Skeletal muscle cell (primary cell): ENCODE results near the gene PIGO.

Experiments used
- DNase-seq: peaks from one replicate; pipeline ENCODE4 v3.0.0-alpha.2; 2010; ENCODE audit warnings: low read depth
- H3K4me3 ChIP-seq: 2 replicates; pipeline ENCODE4 v1.5.1; 2011; ENCODE audit warnings: low read depth, mild to moderate bottlenecking, control low read depth, low read length, moderate library complexity

Gene PIGO

DNA sequence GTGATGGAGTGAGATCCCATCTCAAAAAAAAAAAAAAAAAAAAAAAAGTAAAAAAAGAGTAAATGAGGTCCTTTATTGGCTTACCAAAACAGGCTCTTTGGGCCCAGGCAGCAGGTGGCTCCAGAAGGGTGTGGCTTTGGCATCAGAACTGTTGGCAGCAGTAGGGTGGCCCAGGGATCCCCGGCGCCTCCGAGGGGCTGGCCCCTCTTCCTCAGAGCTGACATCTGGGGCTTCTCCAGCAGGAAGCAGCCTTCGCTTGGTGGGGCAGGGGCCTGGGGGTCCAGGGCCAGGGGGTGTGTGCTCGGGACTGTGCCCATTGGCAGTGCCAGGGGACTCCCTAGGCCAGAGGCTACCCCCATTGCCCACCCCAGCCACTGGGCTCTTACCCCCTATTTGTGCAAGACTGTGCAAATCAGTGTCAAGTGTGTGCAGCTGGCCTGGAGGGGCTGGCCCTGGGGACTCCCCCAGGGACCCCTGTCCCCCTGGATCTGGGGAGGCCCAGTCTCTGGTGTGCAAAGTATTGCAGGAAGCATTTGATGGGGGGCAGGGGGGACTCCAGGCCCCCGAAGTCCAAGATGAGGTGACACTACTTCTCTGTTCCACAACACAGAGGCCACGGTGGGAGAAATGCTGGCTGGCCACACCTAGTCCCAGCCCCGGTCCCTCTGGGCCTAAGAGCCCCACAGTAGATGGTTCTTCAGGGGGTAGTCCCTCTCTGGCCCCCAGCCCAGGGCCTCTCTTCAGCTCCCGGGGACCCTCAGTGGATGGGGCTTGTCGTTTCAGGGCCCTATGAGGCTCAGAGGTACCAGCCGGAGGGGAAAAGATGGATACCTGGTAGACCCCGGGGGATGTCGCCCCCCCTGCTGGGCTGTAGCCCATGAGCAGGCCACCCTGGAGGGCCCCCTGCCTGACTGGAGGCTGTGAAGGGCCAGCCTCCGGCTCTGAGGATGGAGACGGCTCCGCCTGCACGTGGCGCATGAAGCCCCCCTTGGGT lies 11.2 kb upstream of the PIGO start:
- H3K4me3 ChIP-seq = no peak overlapping the region
- DNase-seq = no peak

DNA sequence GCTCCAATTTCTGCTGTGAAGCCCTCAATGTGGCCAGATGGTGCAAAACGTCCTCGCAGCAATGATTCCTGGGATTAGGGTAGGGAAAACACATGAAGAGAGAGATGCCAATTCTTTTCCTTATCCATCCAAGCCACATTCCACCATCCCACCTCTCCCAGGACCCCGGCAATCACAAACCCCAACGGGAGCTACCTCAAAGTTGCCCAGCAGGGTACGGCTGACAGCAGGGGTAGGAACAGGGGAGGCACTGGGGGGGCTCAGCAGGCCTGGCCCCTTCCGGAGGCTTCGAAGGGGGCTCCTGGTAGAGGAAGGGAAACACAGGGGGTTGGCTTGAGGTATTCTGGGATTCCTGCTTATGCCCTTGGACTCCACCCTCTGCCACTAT lies 9.9 kb upstream of the PIGO start:
- DNase-seq = no peak

DNA sequence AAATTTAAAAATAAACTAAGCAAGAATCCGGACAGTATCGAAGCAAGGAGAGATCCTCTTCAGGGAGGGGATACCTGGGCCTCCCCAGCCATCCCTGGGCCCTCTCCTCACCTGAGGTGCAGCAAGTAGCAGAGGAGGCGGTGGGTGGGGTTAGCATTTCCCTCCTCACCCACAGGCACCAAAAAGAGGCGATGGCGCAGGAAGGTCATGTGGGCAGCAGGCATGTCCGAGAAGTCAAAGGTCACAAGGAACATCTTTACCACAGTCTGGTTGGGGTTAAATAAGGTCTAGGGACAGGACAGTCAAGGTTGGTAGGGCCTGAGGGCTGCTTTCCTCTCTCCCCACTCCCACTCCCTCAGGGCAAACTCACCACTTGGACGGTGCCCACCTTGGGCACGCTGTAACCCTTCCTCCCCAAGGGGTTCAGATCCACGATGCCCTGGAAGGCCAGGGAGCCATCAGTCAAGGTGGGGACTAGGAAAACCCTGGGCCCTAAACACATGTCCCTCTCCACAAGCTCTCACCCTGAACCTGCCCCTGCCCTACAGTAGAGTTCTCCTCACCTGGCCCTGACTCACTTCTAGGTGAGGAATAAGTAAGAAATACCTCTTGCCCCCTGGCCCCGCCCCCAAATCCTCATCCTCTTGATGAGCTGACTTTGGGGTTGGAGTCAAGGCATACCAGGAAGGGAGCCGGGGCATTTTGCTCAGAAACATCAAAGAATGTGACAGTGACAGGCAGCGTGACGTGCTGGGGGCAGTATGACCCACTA lies 9.4 kb upstream of the PIGO start:
- H3K4me3 ChIP-seq = no peak overlapping the region
- DNase-seq = no peak

More for the DNA sequence above, 9.9 kb upstream of the PIGO start:
- H3K4me3 ChIP-seq = no peak overlapping the region

DNA sequence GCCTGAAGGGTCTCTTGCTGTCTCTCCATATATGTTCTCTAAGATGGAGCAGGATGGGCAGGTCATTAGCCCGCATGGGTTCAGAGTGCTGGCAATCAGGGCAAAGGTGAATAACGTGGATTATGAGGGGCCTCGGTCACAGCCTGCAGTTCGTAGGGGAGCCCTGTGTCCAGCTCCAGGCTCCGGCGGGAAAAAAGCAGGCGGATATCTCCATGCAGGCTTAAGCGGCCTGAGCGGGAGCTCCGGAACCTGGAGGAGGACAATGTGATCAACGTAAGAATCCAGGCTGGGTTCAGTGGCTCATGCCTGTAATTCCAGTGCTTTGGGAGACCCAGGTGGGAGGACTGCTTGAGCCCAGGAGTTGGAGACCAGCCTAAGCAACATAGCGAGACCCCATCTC lies 8.7 kb upstream of the PIGO start:
- no peak for DNase-seq
- no peak overlapping the region for H3K4me3 ChIP-seq

DNA sequence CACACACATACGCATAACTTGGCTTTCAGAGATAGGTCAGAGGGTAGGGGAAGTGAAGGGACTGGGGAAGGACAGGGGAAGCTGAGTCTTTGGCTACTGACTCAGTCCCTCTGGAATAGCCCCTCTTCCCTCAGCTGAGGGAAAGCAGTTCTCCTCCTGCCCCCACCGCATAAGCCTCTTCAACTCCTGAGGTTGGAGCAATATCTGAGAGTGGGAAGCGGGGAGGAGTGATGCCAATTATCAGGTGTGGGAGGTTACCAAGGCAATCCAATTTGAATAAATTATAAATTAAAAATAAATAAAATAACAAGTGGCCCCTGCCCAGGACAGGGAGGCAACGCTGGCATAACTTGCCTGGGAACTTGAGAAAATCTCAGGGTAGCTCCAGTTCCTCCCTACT lies 8.2 kb upstream of the PIGO start:
- H3K4me3 ChIP-seq = no peak overlapping the region
- no peak for DNase-seq

DNA sequence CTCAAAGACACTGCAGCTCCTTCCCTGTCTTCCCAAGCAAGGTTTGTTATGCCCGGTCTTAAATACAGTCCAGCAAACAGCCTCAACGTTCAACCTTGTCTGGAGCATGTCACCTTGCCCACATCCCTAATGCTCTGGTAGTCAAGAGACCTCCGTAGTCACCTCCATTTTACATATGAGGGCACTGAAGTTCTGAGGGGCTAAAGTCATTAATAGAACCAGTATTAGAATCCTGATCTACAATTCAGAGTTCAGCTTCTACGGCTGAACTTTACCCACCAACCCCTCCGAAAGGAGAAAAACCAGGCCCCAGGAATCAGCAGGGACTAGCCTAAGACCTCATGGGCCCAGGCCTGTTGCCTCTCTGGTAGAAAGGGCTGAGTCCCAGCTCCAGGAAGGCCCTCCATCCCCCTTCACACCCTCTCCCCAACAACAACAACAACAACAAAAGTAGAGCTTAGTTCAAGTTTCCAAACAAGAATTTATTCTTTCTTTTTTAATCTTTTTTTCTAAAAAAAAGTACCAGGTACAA lies 7.3 kb upstream of the PIGO start:
- DNase-seq = no peak
- peak overlapping the region; percentile 84 for H3K4me3 ChIP-seq

DNA sequence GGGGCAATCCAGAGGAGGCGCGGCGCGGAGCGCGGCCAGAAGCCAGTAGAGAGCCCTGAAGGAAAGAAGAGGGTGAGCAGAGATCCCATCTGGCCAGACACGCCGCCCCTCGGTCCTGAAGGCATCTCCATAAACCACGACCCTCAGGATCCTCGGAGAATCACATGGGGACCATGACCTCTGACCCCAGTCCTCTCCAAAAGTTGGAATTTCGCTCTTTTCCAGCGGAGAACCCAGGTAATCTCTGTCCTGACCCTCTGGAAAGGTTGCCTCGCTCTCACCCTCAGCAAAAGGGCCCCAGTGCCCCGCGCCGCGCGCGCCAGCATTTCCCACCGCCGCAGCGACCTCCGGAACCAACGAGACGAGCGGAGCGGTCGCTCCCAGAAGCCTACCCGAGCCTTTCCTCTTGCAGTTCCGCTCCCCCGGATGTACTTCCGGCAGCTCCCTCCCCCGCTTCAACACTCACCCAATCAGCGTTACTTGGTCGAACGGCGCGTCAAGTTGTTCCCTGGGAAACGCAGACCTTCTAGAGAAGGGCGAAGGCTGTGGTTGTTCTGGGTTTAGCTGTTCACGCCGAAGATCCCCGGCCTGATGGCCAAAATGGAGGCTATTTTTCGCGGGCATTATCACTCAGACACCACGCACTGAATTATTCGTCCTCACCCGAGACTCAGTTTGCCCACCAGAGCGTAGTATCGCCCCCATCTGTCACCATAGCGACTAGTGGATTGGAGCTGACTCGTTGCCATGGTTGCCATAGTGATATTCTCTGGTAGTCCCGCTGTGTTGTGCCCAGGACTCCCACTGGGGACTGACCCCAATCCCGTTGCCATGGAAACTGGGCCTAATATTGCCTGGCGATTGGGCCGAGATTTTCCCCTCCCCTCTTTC lies 6.6 kb upstream of the PIGO start, which contains the start of gene STOML2:
TSS of gene STOML2 (minus strand) at position 363 of the 891 bp plus-strand sequence. CDS start at position 326, 37 bp downstream.
- peak; percentile 89 for DNase-seq
- H3K4me3 ChIP-seq = peak within 1 kb of the TSS; percentile 84

DNA sequence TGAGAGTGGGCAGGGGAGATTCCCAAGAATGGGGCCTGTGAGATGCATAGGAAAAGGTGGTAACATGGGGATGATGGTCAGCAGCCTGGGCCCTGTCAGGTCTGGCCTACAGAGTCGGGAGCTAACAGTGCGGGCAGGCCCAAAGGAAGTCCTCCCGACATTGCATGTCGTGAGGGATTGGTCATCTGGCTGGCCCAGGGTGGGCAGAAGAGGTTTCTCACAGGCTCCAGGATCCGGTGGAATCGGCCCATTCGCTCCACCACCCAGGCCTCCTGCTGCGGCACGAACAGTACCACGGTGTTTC lies 6.0 kb upstream of the PIGO start:
- DNase-seq = no peak
- peak overlapping the region; percentile 84 for H3K4me3 ChIP-seq

DNA sequence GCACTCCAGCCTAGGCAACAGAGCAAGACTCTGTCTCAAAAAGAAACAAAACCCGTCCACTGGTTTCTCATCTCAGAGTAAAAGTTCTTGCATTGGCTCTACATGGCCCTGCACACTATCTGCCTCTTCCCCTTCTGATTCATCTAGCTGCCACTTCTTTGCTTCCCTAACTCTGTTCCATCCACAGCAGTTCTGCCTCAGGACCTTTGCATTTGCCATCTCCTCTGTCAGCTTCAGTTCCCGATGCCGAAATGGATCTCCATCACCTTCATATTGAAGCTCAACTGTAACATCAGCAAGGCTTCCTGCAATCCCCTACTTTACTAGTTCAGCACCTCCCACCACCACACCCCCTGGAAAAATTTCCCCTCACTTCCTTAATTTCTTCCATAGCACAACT lies 1.2 kb upstream of the PIGO start:
- no peak for DNase-seq
- H3K4me3 ChIP-seq = no peak overlapping the region

DNA sequence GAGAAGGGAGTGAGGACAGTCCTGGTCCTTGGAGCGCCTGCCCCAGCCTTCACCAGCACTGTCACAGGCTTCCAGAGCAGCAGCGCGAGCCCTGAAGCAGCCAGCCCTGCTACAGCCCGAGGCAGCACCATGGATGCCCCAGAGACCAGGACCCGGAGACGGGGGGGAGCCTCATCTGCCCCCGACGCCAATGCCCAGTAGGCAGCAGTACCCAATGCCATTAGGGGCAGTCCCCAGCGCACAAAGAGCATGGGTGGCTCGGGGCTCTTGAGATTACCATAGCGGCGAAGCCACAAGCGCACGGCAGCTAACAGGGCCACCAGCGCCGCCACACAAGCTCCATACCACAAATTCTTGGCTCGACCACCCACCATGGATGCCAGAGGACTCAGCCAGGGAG lies 4.9 kb downstream of the PIGO start:
- H3K4me3 ChIP-seq = no peak overlapping the region
- DNase-seq = no peak

DNA sequence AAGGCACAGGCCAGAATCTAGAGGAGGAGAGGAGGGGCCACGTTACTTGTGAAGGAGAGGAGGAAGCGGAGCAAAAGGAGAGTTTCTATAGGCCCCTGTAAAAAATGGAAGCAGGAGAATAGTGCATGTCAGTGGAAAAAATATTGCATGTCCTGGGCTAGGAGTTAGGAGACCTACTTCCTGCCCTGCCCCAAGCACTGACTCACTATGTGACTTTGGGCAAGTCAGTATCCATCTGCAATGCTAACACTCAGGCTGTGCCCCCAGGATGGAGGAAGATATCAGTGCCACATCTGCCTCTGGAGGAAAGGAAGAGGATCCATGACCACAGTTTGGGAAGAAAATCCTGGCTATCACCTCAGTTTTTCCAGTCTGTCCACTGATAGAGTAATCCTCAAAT lies 7.0 kb downstream of the PIGO start:
- no peak overlapping the region for H3K4me3 ChIP-seq
- DNase-seq = no peak

DNA sequence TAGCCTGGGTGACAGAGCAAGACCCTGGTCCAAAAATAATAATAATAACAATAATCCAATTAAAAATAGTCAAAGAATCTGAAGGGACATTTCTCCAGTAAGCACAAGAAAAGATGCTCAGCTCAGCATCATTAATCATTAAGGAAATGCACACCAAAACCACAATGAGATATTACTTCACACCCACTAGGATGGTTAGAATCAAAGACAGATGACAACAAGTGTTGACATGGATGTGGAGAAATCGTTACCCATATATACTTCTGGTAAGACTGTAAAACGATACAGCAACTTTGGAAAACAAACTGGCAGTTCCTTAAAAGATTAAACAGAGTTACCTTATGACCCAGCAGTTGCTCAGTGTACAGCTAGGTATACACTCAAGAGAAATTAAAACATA lies 11.3 kb downstream of the PIGO start:
- DNase-seq = no peak

DNA sequence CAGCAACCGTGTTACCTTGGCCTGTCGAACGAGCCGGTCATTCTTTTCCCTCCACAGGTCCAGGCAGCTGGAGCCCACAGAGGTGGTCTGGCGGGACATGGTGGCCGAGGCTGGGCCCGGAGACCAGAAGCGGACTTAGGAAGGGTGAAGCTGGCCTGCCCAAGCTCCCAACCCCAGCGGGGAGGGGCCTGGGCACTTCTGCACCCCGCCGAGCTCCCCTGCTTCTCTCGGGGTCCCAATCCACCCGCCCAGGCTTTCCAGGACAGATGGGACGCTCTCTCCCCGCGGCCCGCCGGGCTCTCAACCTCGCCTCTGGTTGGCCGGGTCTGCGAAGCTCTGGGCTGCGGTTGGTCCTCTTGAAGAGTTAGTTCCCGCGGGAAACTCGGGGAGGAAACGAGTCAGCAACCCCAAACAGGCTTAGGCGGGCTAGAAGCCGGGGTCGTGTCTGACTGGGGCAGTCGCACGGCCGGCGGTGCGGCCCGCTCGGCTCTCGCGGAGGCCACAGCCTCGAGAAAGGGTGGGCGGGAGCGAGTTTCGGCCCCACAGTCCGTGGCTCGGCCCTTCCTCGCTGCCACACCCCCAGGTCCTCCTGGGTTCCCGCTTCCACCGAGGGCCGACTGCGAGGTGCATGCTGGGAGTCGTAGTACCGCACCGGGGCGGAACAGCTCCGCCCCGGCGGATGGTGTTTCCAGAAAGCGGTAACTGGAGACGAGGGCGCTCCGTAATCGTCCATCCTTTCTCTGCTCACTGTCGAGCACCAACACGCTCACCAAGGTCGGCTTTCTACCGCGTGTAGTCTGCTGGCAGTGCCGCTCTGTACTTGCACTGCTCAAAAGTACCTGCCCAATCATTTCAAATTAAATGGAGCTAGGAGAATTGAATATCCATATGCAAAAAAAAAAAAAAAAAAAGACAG lies 16.7 kb downstream of the PIGO start, which contains the start of gene FANCG:
TSS of gene FANCG (minus strand) at position 517 of the 916 bp plus-strand sequence. CDS start at position 99, 418 bp downstream.
- peak within 1 kb of the TSS; percentile 83 for H3K4me3 ChIP-seq
- DNase-seq = peak; percentile 76

More for the DNA sequence above, 11.3 kb downstream of the PIGO start:
- no peak overlapping the region for H3K4me3 ChIP-seq

DNA sequence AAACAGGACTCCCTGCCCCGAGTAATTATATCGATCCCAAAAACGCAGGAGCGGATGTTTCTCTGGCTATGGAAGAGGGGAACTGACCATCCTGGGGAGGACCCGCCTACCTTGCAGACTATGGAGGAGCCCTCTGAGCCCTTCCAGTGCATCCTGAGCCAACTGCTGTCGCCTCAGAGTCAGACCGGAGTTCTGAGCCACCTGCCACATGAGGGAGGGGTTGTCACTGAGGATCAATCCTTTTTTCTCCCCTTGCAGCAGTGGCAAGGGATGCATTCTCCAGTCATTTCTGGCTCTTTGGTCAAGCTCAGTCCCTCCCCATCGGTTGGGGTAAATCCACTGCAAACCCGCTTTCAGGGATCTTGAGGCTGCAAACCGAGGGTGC lies 17.4 kb downstream of the PIGO start:
- H3K4me3 ChIP-seq = peak overlapping the region; percentile 83
- DNase-seq = no peak

DNA sequence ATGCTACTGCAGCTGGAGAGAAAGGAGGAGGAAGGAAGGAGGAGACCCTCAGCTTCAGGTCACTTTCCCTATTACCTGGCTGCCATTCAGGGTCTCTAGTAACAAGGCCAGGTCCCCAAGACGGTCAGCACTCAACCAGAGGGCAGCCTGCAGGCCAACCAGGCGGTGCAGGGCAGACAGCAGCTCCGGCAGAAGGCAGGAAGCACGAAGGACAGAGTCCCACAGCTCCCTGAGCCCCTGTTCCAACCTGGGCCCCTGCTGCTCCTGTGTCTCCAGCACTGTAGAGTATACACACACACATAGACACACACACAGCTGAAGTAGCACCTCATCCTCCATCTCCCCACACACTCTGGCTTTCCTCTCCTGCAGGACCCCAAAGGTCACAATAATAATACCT lies 18.3 kb downstream of the PIGO start:
- no peak for DNase-seq
- peak overlapping the region; percentile 83 for H3K4me3 ChIP-seq

DNA sequence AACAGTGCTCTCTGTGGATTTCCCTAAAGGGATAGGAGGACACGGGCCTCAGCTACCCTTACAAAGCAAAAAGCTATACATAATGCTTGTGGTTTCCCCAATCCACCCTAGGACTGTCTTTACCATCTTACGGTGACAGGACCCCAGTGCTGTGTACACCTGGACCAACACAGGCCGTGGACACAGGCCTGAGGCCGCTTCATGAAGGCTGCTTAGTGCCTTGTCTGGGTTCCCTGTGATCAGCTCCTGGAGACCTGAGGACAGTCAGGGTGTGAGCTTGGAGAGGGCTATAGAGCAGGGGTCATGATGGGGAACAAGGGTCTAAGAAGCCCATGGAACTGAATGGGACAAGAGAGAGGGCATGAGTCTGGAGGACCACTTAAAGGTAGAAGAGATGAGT lies 19.5 kb downstream of the PIGO start:
- no peak for DNase-seq
- H3K4me3 ChIP-seq = no peak overlapping the region

DNA sequence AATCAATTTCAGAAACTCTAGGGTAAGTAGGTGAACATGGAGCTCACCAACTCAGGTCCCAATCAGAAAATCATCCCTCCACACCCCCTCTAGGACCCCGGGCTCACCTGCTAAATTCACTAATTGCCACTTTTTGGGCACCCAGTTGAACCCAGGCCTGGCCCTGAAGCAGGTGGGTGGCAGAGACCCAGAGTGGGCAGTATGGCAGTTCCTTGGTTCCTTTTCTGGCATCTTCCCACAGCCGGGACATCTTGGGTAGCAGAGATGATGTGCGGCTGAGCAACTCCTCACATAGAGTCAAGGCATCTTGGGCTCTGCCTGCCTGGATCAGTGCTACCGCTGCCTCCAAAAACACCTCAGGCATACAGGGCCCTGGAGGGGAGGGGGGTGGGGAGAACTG lies 21.0 kb downstream of the PIGO start:
- no peak overlapping the region for H3K4me3 ChIP-seq
- no peak for DNase-seq

DNA sequence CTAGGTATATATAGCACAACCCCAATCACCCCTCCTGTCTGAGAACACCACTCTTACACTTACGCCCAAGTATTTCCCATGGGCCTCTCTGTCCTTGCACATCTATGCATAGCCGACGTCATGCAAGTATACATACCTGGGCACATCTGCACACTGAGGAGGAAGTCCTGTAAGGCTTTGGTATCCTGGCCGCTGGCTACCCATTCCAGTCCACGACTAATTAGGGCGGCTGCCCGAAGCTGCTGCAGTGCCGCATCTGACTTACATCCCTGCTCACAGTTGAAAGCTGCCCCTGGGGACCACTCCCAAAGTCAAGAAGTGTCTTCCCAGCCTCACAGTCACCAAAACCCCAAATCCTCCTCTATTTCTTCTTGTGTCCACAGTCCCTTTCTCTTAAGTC lies 21.6 kb downstream of the PIGO start:
- no peak overlapping the region for H3K4me3 ChIP-seq
- DNase-seq = no peak
